CD4-positive, alpha-beta T cell treated with Interleukin-10 for 1 hour (primary cell): ENCODE results near the gene MBLAC1.
A peak's percentile ranks its signal among the peaks of the same experiment; 100 is the strongest.

Experiments used
- DNase-seq: peaks from one replicate; pipeline ENCODE4 v3.0.0-alpha.2; 2020

MBLAC1 gene

GRCh38 chr7:100173806-100174495 lies 47.2 kb downstream of the MBLAC1 start:
- DNase-seq: no peak

- no peak for DNase-seq
These were observed 47.8 kb downstream of the MBLAC1 start for GRCh38 chr7:100174582-100174981.

DNA sequence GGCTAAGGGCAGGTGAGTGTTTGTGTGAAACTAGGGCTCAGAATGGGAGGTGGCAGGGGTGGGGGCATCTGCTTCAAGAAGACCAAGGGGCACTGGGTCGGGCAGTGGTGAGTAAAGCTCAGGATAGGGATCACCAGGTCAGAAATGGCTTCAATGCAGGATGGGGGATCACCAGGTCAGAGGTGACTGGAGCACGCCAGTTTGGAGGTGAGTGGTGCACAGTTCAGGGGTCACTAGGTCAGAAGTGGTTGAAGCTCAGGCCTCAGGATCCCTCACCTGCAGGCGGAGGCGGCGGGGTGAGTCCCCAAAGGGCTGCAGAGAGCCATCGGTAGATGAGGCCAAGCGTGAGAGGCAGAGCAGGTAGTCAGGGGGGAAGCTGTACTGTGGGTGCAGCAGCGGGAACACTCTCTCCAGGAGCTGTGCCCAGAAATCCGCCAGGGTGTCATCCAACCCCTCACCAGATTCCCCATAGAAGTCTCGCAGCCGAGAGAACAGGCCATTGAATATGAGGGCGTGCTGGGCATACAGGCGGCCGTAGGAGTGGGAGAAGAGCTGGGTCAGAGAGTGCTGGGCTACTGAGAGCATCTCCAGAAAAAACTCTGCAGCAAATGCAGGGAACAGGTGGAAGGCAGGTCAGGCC lies 48.6 kb downstream of the MBLAC1 start:
- DNase-seq: no peak

GRCh38 chr7:100176096-100177044 lies 49.6 kb downstream of the MBLAC1 start:
- no peak for DNase-seq

DNA sequence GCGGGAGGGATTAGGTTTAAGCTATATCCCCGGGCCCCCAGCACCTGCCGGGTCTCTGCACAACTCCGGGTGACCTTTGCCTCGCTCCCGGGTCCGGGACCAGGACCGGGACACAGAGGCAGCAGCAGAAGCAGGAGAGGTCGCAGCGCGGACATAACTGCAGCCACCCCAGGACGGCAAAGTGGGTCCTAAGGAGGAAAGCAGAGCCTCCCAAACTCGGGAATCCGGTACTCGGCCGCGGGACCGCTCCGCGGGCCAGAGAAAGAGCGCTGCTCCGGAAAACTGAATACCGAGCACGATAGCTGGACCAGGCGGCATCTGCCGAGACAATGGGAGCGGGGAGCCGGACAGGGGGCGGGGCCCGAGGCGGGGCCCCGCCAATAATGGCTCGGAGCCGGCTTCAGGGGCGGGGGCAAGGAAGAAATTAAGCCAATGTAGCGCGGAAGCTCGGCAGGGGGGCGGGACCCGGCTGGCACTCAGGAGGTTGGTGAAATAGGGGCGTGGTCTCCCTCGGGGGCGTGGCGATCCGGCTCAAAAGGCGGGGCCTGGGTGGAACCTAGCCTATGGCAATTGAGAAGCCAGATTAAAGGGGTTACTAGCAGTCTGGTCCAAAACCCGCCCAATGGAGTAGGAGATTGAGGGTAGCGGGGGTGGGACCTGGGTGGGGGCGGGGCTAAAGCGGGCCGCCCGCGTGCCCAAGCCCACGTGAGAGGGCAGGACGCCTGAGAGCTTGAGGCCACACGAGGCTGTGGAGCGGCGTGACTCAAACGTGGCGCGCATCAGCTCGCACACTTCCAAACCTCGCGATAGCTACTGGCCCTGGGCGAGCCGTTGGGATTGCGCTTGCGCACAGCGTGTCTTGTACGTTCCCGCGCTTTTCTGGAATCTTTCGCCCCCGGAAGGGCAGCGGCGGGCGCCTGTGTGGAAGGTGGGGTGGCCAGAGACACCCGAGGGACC lies 50.6 kb downstream of the MBLAC1 start, which contains the start of the genes GPC2 and STAG3:
Gene GPC2, minus strand, starts transcription at position 337 of the 957 bp plus-strand sequence. Its CDS starts 182 bp downstream, at position 155.
Gene STAG3, plus strand, starts transcription at position 874 of the 957 bp plus-strand sequence. CDS start 2,639 bp downstream, outside the sequence.
- DNase-seq: peak; percentile 99
